HG02885 (cell line): ENCODE results near the gene DVL2.

Source experiments
- ATAC-seq: cut with Tn5 transposase; IDR thresholded peaks from one replicate; pipeline ENCODE4 v1.9.1; 2021; ENCODE audit warnings: mild to moderate bottlenecking; ENCODE audit not compliant: unreplicated experiment, poor library complexity

Gene DVL2

GRCh38 chr17:7221278-7222092 is 12.8 kb downstream of the DVL2 start:
- ATAC-seq: no peak

GRCh38 chr17:7220593-7221277 is 13.6 kb downstream of the DVL2 start:
- ATAC-seq: no peak

GRCh38 chr17:7219812-7220592 is 14.3 kb downstream of the DVL2 start, which contains the start of the genes ACADVL and DLG4:
ACADVL (plus strand) TSS chr17:7219938; CDS start chr17:7219985, 47 bp downstream.
DLG4 (minus strand) TSS chr17:7219836.
- ATAC-seq: peak; percentile 67

- ATAC-seq: no peak
Observed at GRCh38 chr17:7219229-7219811, 15.0 kb downstream of the DVL2 start.

GRCh38 chr17:7218758-7219157 is 15.6 kb downstream of the DVL2 start:
- ATAC-seq: no peak

GRCh38 chr17:7218166-7218565 is 16.2 kb downstream of the DVL2 start:
- ATAC-seq: no peak

GRCh38 chr17:7217113-7217987 is 17.0 kb downstream of the DVL2 start:
- no peak for ATAC-seq

- ATAC-seq: no peak
Observed at GRCh38 chr17:7216242-7217112, 17.8 kb downstream of the DVL2 start.

- no peak for ATAC-seq
Observed at GRCh38 chr17:7215652-7216180, 18.6 kb downstream of the DVL2 start.

- ATAC-seq: no peak
Observed at GRCh38 chr17:7215136-7215638, 19.1 kb downstream of the DVL2 start.

- ATAC-seq: peak; percentile 82
Observed at GRCh38 chr17:7214300-7215135, 19.8 kb downstream of the DVL2 start.

- no peak for ATAC-seq
Observed at GRCh38 chr17:7213895-7214299, 20.4 kb downstream of the DVL2 start.

- no peak for ATAC-seq
Observed at GRCh38 chr17:7211491-7212273, 22.6 kb downstream of the DVL2 start.

GRCh38 chr17:7208754-7209460 is 25.4 kb downstream of the DVL2 start:
- no peak for ATAC-seq

- ATAC-seq: no peak
Observed at GRCh38 chr17:7208027-7208571, 26.2 kb downstream of the DVL2 start.
